AG09319 (cell line): ENCODE data around the gene FAM13A.

Source experiments
- DNase-seq: peaks from one replicate; pipeline ENCODE4 v3.0.0-alpha.2; 2010; ENCODE audit warnings: low read depth; ENCODE audit errors: extremely low read depth
- TF ChIP-seq, protein P1 (sequence below): IDR thresholded peaks from 2 replicates; pipeline ENCODE4 v1.5.1; 2011; ENCODE audit warnings: low read depth, mild to moderate bottlenecking, inconsistent platforms, low read length, moderate library complexity

FAM13A gene

GRCh38 chr4:88747351-88747750 is 309.6 kb downstream of the FAM13A start:
- TF ChIP-seq, protein P1, sequence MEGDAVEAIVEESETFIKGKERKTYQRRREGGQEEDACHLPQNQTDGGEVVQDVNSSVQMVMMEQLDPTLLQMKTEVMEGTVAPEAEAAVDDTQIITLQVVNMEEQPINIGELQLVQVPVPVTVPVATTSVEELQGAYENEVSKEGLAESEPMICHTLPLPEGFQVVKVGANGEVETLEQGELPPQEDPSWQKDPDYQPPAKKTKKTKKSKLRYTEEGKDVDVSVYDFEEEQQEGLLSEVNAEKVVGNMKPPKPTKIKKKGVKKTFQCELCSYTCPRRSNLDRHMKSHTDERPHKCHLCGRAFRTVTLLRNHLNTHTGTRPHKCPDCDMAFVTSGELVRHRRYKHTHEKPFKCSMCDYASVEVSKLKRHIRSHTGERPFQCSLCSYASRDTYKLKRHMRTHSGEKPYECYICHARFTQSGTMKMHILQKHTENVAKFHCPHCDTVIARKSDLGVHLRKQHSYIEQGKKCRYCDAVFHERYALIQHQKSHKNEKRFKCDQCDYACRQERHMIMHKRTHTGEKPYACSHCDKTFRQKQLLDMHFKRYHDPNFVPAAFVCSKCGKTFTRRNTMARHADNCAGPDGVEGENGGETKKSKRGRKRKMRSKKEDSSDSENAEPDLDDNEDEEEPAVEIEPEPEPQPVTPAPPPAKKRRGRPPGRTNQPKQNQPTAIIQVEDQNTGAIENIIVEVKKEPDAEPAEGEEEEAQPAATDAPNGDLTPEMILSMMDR, result no peak
- DNase-seq, result no peak

GRCh38 chr4:88746206-88746605 is 310.8 kb downstream of the FAM13A start:
- DNase-seq, result no peak
- TF ChIP-seq, protein P1, result no peak

DNA sequence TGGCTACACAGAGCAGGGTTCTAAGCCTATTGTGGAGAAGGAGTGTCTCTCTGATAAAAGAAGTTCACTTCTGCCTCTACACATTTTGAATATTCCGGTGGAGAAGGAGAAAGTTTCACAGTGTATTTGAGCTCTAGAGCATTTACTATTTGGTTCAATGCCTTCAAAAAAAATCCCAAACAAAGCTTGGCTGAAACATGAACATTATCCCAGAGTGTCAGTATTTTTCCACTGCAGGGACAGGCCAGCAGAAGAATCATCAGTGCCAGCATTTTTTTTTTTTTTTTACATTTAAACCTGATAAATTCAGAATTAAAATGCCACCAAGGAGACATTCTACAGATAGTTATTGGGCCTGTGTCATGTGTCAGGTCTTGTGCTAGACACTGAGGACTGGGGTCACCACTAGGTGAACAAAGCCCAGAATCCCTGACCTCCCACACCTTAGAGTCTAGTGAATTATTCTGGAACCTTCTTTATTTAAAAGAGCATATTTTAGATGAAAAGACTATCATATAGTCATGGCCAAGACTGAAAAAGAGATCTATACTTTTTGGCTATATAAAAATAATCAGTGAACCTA is 311.3 kb downstream of the FAM13A start:
- DNase-seq, result no peak
- TF ChIP-seq, protein P1, result no peak

GRCh38 chr4:88745175-88745574 is 311.8 kb downstream of the FAM13A start:
- no peak for DNase-seq
- TF ChIP-seq, protein P1, result no peak

DNA sequence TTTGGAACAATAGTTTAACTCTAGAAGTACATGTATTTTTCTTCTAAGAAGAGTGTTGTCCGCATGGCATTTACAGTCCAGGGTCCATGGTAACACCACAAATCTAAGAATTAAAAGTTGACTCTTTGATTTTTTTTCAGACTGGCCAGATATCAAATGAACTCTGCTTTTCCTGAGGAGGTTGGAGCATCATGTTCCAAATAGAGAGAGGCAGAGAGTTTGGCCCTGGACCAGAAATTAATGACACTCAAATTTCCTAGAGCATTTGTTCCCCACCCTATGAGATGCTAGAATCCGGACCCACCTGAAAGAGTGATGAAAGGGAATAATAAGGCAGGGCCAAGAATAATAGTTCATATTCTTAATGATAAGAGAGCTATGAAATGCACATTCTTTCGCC is 312.4 kb downstream of the FAM13A start:
- DNase-seq, result no peak
- TF ChIP-seq, protein P1, result no peak

DNA sequence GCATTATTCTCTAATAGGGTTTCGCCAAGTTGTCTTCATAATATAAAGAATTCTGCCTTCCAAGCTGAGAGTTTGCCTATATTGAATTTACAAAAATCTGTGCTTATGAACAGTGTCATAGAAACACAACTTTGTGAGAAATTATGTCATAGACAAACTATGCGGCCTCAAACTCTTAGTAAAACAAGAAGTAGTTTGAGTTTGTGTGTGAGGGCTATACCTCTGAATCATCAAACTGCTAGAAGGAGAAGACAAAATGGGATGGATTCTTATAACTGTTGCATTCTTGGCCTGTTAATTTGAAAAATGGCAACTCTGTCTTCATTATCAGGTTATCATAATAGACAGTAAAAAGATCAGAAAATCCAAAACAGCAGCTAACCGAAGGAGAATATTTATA is 313.3 kb downstream of the FAM13A start:
- TF ChIP-seq, protein P1, result no peak
- DNase-seq, result no peak

GRCh38 chr4:88742561-88742960 is 314.4 kb downstream of the FAM13A start:
- DNase-seq, result no peak
- TF ChIP-seq, protein P1, result no peak
